Neural cell (in vitro differentiated cells): ENCODE measurements around the gene C16orf74.

Experiments
- CTCF ChIP-seq: fragments of 450-650 bp; IDR thresholded peaks from 2 replicates; pipeline ENCODE4 v1.5.1; 2014; ENCODE audit warnings: antibody characterized with exemption, mild to moderate bottlenecking, moderate library complexity; ENCODE audit not compliant: poor library complexity, severe bottlenecking
- EP300 ChIP-seq: fragments of 450-650 bp; conservative IDR thresholded peaks from 2 replicates; pipeline ENCODE4 v1.6.1; 2014; ENCODE audit warnings: antibody characterized with exemption, mild to moderate bottlenecking, moderate library complexity; ENCODE audit not compliant: poor library complexity, severe bottlenecking
- EZH2 ChIP-seq: fragments of 200-600, 300-800 bp; shearing (Covaris generic), sonication (generic); IDR thresholded peaks from 2 replicates; pipeline ENCODE4 v1.6.1; 2014; ENCODE audit warnings: antibody characterized with exemption, low read length, borderline replicate concordance, mild to moderate bottlenecking; ENCODE audit not compliant: insufficient read depth, poor library complexity, severe bottlenecking
- TF ChIP-seq, protein P1 (sequence below): IDR thresholded peaks from 2 replicates; pipeline ENCODE4 v1.6.1; 2012; ENCODE audit warnings: borderline replicate concordance

- TF ChIP-seq, protein P1, sequence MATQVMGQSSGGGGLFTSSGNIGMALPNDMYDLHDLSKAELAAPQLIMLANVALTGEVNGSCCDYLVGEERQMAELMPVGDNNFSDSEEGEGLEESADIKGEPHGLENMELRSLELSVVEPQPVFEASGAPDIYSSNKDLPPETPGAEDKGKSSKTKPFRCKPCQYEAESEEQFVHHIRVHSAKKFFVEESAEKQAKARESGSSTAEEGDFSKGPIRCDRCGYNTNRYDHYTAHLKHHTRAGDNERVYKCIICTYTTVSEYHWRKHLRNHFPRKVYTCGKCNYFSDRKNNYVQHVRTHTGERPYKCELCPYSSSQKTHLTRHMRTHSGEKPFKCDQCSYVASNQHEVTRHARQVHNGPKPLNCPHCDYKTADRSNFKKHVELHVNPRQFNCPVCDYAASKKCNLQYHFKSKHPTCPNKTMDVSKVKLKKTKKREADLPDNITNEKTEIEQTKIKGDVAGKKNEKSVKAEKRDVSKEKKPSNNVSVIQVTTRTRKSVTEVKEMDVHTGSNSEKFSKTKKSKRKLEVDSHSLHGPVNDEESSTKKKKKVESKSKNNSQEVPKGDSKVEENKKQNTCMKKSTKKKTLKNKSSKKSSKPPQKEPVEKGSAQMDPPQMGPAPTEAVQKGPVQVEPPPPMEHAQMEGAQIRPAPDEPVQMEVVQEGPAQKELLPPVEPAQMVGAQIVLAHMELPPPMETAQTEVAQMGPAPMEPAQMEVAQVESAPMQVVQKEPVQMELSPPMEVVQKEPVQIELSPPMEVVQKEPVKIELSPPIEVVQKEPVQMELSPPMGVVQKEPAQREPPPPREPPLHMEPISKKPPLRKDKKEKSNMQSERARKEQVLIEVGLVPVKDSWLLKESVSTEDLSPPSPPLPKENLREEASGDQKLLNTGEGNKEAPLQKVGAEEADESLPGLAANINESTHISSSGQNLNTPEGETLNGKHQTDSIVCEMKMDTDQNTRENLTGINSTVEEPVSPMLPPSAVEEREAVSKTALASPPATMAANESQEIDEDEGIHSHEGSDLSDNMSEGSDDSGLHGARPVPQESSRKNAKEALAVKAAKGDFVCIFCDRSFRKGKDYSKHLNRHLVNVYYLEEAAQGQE, result no peak
- no peak for TF ChIP-seq CTCF
- TF ChIP-seq EZH2, result no peak
- TF ChIP-seq EP300, result no peak
These were observed 76.1 kb downstream of the C16orf74 start for GRCh38 chr16:85674828-85675227.
